ENCODE data around the gene TAF1B.

TAF1B gene

DNA sequence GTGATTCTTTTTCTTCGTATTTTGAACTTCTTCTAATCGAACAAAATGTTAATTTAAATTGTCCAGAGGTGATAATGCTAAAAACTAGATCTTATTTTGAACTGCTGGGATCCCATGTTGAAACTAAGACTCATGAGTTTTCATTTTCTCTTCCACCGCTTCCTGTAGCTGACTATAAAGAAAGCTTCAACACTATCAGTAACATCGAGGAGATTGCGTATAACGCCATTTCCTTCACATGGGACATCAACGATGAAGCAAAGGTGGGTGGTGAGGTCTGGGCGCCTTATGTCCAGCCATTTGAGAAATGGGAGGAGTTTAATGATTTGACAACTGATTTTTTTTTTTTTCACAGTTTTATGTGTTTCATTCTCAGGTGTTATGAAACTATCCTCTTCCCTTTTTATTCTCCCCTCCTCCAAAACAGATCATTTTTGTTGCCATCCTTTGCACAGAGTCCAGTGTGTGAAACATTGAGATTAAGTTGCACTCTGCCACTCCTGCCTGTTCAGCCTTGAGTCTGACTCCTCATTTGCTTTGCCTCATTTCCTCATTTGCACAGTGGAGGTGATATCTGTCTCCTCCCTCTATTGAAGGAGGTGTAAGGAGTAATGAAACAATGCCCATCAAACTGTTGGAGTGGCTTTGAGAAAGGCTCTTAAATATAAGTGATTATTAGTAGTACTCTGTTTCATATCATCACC lies 122.0 kb downstream of the TAF1B start:
- TF ChIP-seq, protein P1, sequence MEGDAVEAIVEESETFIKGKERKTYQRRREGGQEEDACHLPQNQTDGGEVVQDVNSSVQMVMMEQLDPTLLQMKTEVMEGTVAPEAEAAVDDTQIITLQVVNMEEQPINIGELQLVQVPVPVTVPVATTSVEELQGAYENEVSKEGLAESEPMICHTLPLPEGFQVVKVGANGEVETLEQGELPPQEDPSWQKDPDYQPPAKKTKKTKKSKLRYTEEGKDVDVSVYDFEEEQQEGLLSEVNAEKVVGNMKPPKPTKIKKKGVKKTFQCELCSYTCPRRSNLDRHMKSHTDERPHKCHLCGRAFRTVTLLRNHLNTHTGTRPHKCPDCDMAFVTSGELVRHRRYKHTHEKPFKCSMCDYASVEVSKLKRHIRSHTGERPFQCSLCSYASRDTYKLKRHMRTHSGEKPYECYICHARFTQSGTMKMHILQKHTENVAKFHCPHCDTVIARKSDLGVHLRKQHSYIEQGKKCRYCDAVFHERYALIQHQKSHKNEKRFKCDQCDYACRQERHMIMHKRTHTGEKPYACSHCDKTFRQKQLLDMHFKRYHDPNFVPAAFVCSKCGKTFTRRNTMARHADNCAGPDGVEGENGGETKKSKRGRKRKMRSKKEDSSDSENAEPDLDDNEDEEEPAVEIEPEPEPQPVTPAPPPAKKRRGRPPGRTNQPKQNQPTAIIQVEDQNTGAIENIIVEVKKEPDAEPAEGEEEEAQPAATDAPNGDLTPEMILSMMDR (conservative IDR thresholded peaks at IDR 0.05; ENCODE audit: low read length) = no peak
- H3K4me3 ChIP-seq (ENCODE audit: low read length) = no peak overlapping the region
- no peak for DNase-seq (ENCODE audit: low read depth)

DNA sequence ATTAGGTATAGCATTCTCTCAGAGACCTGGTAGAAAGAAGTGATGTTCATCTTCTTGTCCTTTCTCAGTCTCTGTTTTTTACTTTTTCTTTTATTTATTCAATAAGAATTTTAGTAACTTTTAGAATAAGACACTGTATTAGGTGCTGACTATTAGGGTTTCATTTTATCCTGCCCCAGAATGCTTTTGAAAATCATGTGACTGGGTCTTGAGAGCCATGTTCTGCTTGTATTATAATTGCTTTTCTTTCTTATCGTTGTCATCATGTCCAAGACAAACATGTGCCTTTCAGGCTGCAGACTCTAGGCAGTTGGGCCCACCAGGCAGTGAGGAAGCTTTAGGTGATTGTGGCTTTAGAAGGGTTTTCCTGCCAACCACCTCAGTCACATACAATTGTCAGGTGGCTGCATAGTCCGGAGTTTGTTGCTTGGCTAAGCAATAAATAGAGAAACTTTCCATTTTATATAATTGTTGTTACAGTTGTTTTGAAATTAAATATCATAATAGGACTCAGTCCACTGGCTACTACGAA lies 123.3 kb downstream of the TAF1B start:
- DNase-seq (ENCODE audit: low read depth) = no peak
- no peak overlapping the region for H3K4me3 ChIP-seq (ENCODE audit: low read length)
- TF ChIP-seq, protein P1 (conservative IDR thresholded peaks at IDR 0.05; ENCODE audit: low read length) = no peak

GRCh38 chr2:9967053-9967775 lies 123.9 kb downstream of the TAF1B start:
- no peak for DNase-seq (ENCODE audit: low read depth)
- no peak overlapping the region for H3K4me3 ChIP-seq (ENCODE audit: low read length)
- TF ChIP-seq, protein P1 (conservative IDR thresholded peaks at IDR 0.05; ENCODE audit: low read length) = no peak

- TF ChIP-seq, protein P1 (conservative IDR thresholded peaks at IDR 0.05; ENCODE audit: low read length) = no peak
Measured at GRCh38 chr2:9968553-9969497, 125.6 kb downstream of the TAF1B start.

DNA sequence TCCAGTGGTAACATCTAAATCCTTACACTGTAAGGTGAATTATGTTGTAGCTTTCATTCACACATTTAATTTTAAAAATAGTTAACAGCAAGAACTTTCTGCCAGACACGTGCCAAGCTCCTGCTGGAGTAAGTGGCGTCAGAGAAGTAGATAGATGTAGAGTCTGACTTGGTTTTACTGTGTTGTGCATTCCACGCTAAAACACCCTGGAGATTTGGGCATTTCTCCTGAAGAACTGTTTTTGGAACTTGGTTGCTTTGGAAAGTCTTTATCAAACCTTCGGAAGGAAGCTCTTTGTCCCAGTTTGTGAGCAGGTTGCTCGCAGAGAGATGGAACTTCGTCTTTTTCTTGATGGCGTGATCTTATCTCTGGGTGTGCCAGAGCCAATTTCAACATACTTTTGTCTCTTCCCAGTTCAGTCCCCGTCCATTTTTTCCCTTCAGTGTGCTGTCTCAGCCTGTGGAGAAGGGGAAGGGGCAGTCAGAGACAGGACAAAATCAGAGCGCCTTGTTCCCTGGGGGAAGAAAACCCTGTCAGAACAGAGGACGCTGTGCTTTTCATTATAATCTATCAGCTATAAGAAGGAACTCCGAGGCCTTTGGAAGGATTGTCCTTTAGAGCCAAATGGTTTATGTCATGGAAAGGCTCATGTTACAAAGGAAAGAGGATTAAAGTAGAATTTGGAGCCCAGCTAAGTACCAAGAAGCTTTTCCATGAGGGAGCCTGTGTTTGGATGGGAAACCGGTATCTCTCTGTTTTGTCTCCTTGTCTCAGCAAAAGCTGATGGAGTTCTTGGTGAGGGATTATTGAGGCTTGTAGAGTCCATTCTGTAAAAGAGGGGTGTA lies 127.1 kb downstream of the TAF1B start:
- TF ChIP-seq, protein P1 (conservative IDR thresholded peaks at IDR 0.05; ENCODE audit: low read length) = no peak
- H3K4me3 ChIP-seq (ENCODE audit: low read length) = no peak overlapping the region
- peak; percentile 16 for DNase-seq (ENCODE audit: low read depth)

More at GRCh38 chr2:9968553-9969497, 125.6 kb downstream of the TAF1B start:
- no peak overlapping the region for H3K4me3 ChIP-seq (ENCODE audit: low read length)
- no peak for DNase-seq (ENCODE audit: low read depth)
